H1 (cell line): ENCODE data around the gene GRM7. TPM values are rescaled to one million over a fixed set of nuclear protein-coding genes. Genes with fewer than 3 reads are reported as not detected.
A peak's percentile ranks its signal among the peaks of the same experiment; 100 is the strongest.

Experiments
- CTCF ChIA-PET: fragments of 300-600 bp; sonication (Branson Sonifier 250); formaldehyde crosslinking; loops from one replicate; lab custom pipeline; 2021; ENCODE audit not compliant: partially characterized antibody; lab: Charles Lee
- POLR2A ChIA-PET: fragments of 300-600 bp; sonication (Branson Sonifier 250); formaldehyde crosslinking; loops from one replicate; lab custom pipeline; 2021; ENCODE audit warnings: inconsistent platforms; ENCODE audit not compliant: partially characterized antibody; lab: Charles Lee
- DNase-seq, 2 experiments: peaks; one replicate each; pipeline versions ENCODE4 v3.0.0 to v3.0.0-alpha.2; 2010 to 2022; ENCODE audit warnings: low spot score in 2 of 2, low read depth in 1 of 2, mixed read lengths in 1 of 2
- FAIRE-seq: peaks from 2 replicates; lab custom pipeline; 2011; peaks lifted over from hg19 to GRCh38; lab: Jason Lieb, UNC
- H2AFZ ChIP-seq: 2 replicates; pipeline ENCODE4 v1.8.1; 2012; ENCODE audit warnings: low read length, inconsistent platforms
- H2AK5ac ChIP-seq: 2 replicates; pipeline ENCODE4 v1.6.1; 2013; ENCODE audit warnings: low read depth, low read length
- H2BK120ac ChIP-seq: replicated peaks from 2 replicates; pipeline ENCODE3; 2013; ENCODE audit warnings: low read depth, low read length, inconsistent platforms
- H2BK12ac ChIP-seq: 2 replicates; pipeline ENCODE4 v1.6.1; 2013; ENCODE audit warnings: low read depth, low read length
- H2BK15ac ChIP-seq: 2 replicates; pipeline ENCODE4 v1.6.1; 2013; ENCODE audit warnings: low read length
- H2BK20ac ChIP-seq: 2 replicates; pipeline ENCODE4 v1.6.1; 2013; ENCODE audit warnings: low read length
- H2BK5ac ChIP-seq: 2 replicates; pipeline ENCODE4 v1.6.1; 2013; ENCODE audit warnings: low read depth, low read length
- H3K14ac ChIP-seq: 2 replicates; pipeline ENCODE4 v1.6.1; 2013; ENCODE audit warnings: inconsistent platforms; ENCODE audit not compliant: insufficient read length
- H3K18ac ChIP-seq: 2 replicates; pipeline ENCODE4 v1.6.1; 2013; ENCODE audit warnings: low read length; ENCODE audit errors: extremely low read depth
- H3K23ac ChIP-seq: 2 replicates; pipeline ENCODE4 v1.6.1; 2013; ENCODE audit warnings: inconsistent platforms; ENCODE audit not compliant: insufficient read length
- H3K23me2 ChIP-seq: 2 replicates; pipeline ENCODE4 v1.6.1; 2013; ENCODE audit warnings: low read depth, low read length
- H3K27ac ChIP-seq: 2 replicates; pipeline ENCODE4 v1.6.1; 2011; ENCODE audit warnings: low read depth, low read length, inconsistent platforms
- H3K27me3 ChIP-seq, 4 experiments: replicated peaks in 1 of 4; 1 replicate in 1 of 4; 2 replicates in 3 of 4; pipeline versions ENCODE4 v1.6.1 to v1.8.1; 2011 to 2013; ENCODE audit warnings: low read length in 3 of 4, mild to moderate bottlenecking in 3 of 4, inconsistent platforms in 2 of 4, mixed read lengths in 2 of 4, moderate library complexity in 1 of 4; ENCODE audit not compliant: control insufficient read depth in 3 of 4, insufficient read depth in 3 of 4; ENCODE audit errors: extremely low read depth in 1 of 4
- H3K36me3 ChIP-seq, 4 experiments: 2 replicates each; pipeline versions ENCODE4 v1.6.1 to v1.8.1; 2011 to 2013; ENCODE audit warnings: mild to moderate bottlenecking in 4 of 4, low read length in 3 of 4, moderate library complexity in 2 of 4, control low read depth in 1 of 4, inconsistent platforms in 1 of 4; ENCODE audit not compliant: insufficient read depth in 4 of 4, control insufficient read depth in 2 of 4
- H3K4ac ChIP-seq: replicated peaks from 2 replicates; pipeline ENCODE3; 2013; ENCODE audit warnings: low read length, low read depth, mixed read lengths, inconsistent platforms; ENCODE audit not compliant: insufficient read length
- H3K4me1 ChIP-seq, 4 experiments: replicated peaks in 1 of 4; 1 replicate in 1 of 4; 2 replicates in 3 of 4; pipeline versions ENCODE4 v1.6.1 to v1.8.1; 2011 to 2013; ENCODE audit warnings: low read length in 3 of 4, inconsistent platforms in 2 of 4, mixed read lengths in 1 of 4; ENCODE audit not compliant: insufficient read depth in 4 of 4, control insufficient read depth in 3 of 4
- H3K4me2 ChIP-seq, 2 experiments: 2 replicates each; pipeline versions ENCODE4 v1.6.1 to v1.8.1; 2011 to 2013; ENCODE audit warnings: low read depth in 2 of 2, low read length in 2 of 2, control low read depth in 1 of 2, inconsistent platforms in 1 of 2, mild to moderate bottlenecking in 1 of 2; ENCODE audit not compliant: insufficient read depth in 1 of 2
- H3K4me3 ChIP-seq, 4 experiments: fragments of 200-600, 300-600 bp in 1 of 4; sonication (generic), shearing (Covaris generic), sonication (Bioruptor Twin) in 1 of 4; 2 replicates each; pipeline versions ENCODE4 v1.5.1 to v1.8.1; 2011 to 2016; ENCODE audit warnings: low read length in 4 of 4, low read depth in 3 of 4, control low read depth in 2 of 4, inconsistent platforms in 2 of 4, mild to moderate bottlenecking in 2 of 4, mixed read lengths in 1 of 4, moderate library complexity in 1 of 4; ENCODE audit not compliant: insufficient read depth in 2 of 4; ENCODE audit errors: extremely low read depth in 1 of 4
- H3K56ac ChIP-seq: replicated peaks from 2 replicates; pipeline ENCODE3; 2013; ENCODE audit warnings: low read depth, mild to moderate bottlenecking, mixed read lengths, low read length, inconsistent platforms; ENCODE audit not compliant: insufficient read length
- H3K79me1 ChIP-seq: 2 replicates; pipeline ENCODE4 v1.6.1; 2013; ENCODE audit warnings: low read depth, low read length, control low read depth
- H3K79me2 ChIP-seq, 2 experiments: 2 replicates each; pipeline versions ENCODE4 v1.6.1 to v1.8.1; 2012 to 2013; ENCODE audit warnings: low read length in 2 of 2, mild to moderate bottlenecking in 2 of 2, inconsistent platforms in 1 of 2; ENCODE audit not compliant: insufficient read depth in 2 of 2, control insufficient read depth in 1 of 2
- H3K9ac ChIP-seq, 4 experiments: replicated peaks in 1 of 4; 1 replicate in 1 of 4; 2 replicates in 3 of 4; pipeline versions ENCODE4 v1.6.1 to v1.8.1; 2011 to 2013; ENCODE audit warnings: low read depth in 3 of 4, low read length in 3 of 4, control low read depth in 2 of 4, mild to moderate bottlenecking in 2 of 4, moderate library complexity in 2 of 4, inconsistent platforms in 1 of 4; ENCODE audit errors: extremely low read depth in 1 of 4
- H3K9me3 ChIP-seq, 2 experiments: 2 replicates each; pipeline versions ENCODE4 v1.6.1 to v1.8.1; 2012 to 2013; ENCODE audit warnings: mild to moderate bottlenecking in 2 of 2, moderate library complexity in 2 of 2, control low read depth in 1 of 2, inconsistent platforms in 1 of 2, low read depth in 1 of 2, low read length in 1 of 2, mixed read lengths in 1 of 2; ENCODE audit not compliant: insufficient read depth in 2 of 2
- H4K20me1 ChIP-seq, 2 experiments: replicated peaks in 1 of 2; 2 replicates each; pipeline versions ENCODE3 to v1.8.1; 2011 to 2013; ENCODE audit warnings: inconsistent platforms in 2 of 2, low read length in 2 of 2, mild to moderate bottlenecking in 1 of 2; ENCODE audit not compliant: insufficient read depth in 2 of 2, control insufficient read depth in 1 of 2
- H4K5ac ChIP-seq: 2 replicates; pipeline ENCODE4 v1.6.1; 2013; ENCODE audit warnings: low read length, low read depth, mixed read lengths, inconsistent platforms; ENCODE audit not compliant: insufficient read length
- H4K8ac ChIP-seq: 2 replicates; pipeline ENCODE4 v1.8.0; 2013; ENCODE audit warnings: mild to moderate bottlenecking, moderate library complexity, low read length, inconsistent platforms; ENCODE audit not compliant: insufficient read depth; ENCODE audit errors: extremely low read depth
- H4K91ac ChIP-seq: replicated peaks from 2 replicates; pipeline ENCODE3; 2013; ENCODE audit warnings: low read length, mixed read lengths, inconsistent platforms; ENCODE audit not compliant: insufficient read length
- CEBPB ChIP-seq: IDR thresholded peaks from 2 replicates; pipeline ENCODE4 v1.6.1; 2012; ENCODE audit warnings: low read depth, low read length
- RAD21 ChIP-seq, 2 experiments: IDR thresholded peaks in 1 of 2; conservative IDR thresholded peaks in 1 of 2; 2 replicates each; pipeline ENCODE4 v1.6.1; 2011; ENCODE audit warnings: low read depth in 2 of 2, low read length in 2 of 2, improper control_type of control experiment in 1 of 2, inconsistent platforms in 1 of 2, mild to moderate bottlenecking in 1 of 2, moderate library complexity in 1 of 2
- TBP ChIP-seq: IDR thresholded peaks from 2 replicates; pipeline ENCODE4 v1.6.1; 2011; ENCODE audit warnings: low read depth, low read length, improper control_type of control experiment
- WGBS, 2 experiments: shearing (Covaris generic) in 1 of 2; methylation state at CpG; one replicate each; pipeline versions ENCODE4 v1.1.6 to v1.1.7; 2013 to 2015; ENCODE audit warnings: low lambda C conversion rate in 2 of 2, mixed read lengths in 2 of 2, inconsistent platforms in 1 of 2, low coverage in 1 of 2, missing lambda C conversion rate in 1 of 2; ENCODE audit not compliant: insufficient replicate concordance in 2 of 2, insufficient coverage in 1 of 2, insufficient read length in 1 of 2; ENCODE audit errors: extremely low coverage in 1 of 2, missing lambda C conversion rate in 1 of 2; 5-methylcytosine and 5-hydroxymethylcytosine counted together
- polyA plus RNA-seq, 7 experiments: library from polyadenylated mRNA; depleted of rRNA in 3 of 7; stranded (reverse) in 5 of 7; unstranded in 2 of 7; fragments of >200 nt in 5 of 7; fragments of 200-250 nt in 2 of 7; gene quantifications; 1 replicate in 5 of 7; 2 replicates in 1 of 7; 4 replicates in 1 of 7; pipeline versions ENCODE4 v1.2.1 to v1.2.3, GENCODE V29; 2011 to 2013; ENCODE audit warnings: missing spikeins in 2 of 7, mixed read lengths in 2 of 7
- total RNA-seq: library from RNA; stranded (reverse); fragmentation: NEBNext Ultra II Directional; extraction: Animal tissue kit (Norgen Biotek cat#: 25700); gene quantifications from 2 replicates; pipeline ENCODE4 v1.2.1, GENCODE V29; 2021
- TF ChIP-seq, protein P1 (sequence below), 3 experiments: IDR thresholded peaks; 1 replicate in 2 of 3; 2 replicates in 1 of 3; pipeline versions ENCODE4 v1.5.1 to v1.6.1; 2011; ENCODE audit warnings: low read length in 3 of 3, mild to moderate bottlenecking in 3 of 3, inconsistent platforms in 2 of 3, low read depth in 1 of 3, moderate library complexity in 1 of 3; ENCODE audit not compliant: insufficient read depth in 1 of 3; ENCODE audit errors: control extremely low read depth in 1 of 3

The GRM7 gene
- total and polyA plus RNA-seq, 2 of the 8 experiments (the other 6 are each of a cell fraction or from before 2014, with no cell fraction given): 0.17 to 0.24 TPM

DNA sequence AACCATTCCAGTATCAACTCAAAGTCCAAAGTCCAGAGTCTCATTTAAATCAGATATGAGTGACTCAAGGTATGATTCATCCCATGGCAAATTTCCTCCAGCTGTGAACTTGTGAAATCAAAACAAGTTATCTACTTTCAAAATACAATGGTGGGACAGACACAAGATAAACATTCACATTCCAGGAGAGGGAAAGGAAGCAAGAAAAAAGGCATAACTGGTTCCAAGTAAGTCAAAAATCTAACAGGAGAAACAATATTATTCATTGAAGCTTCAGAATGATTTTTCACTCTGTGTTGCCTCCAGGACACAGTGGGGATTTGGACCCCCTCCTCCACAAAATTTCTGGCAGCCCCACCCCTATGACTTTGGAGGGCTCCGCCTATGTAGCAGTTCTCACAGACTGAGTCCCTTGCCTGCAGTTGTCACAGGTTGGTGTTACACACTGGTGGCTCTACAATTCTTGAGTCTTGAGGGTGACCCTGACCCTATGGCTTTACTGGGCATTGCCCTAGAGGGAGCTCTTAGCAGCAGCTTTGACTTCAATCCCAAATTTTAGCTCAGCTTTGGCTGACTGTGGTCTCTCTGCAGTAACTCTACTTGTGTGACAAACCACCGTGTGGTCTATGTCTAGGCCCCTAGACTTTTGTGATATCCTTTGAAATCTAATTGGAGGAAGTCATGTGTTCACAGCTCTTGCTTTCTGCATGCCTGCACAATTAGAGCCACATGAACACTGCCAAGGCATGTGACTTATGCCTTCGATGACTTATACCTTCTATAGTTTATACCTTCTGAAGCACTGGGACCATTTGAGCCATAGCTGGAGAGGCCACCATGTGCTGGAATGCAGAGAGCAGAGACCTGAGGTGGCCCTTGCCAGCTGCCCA is 644.2 kb downstream of the GRM7 start:
- Histone ChIP-seq H2AK5ac (no peak overlapping the region), H3K36me3 (no peaks in the 10 kb centered on the region), H2BK15ac (no peak overlapping the region), H2AFZ (no peak overlapping the region), H3K79me2 (no peaks in the 10 kb centered on the region), H3K27me3 (no peaks in the 10 kb centered on the region), H3K56ac (no peak overlapping the region), H3K9me3 (no peaks in the 10 kb centered on the region), H2BK12ac (no peak overlapping the region), H2BK5ac (no peak overlapping the region), H3K23ac (no peak overlapping the region), H4K5ac (no peak overlapping the region), H3K9ac (no peak overlapping the region), H2BK20ac (no peak overlapping the region), H3K4me1 (no peaks in the 10 kb centered on the region), H4K8ac (no peak overlapping the region), H3K79me1 (no peaks in the 10 kb centered on the region), H3K18ac (no peak overlapping the region), H2BK120ac (no peak overlapping the region), H3K4me3 (no peak overlapping the region), H3K23me2 (no peaks in the 10 kb centered on the region), H3K4me2 (no peak overlapping the region), H3K14ac (no peak overlapping the region), H4K20me1 (no peaks in the 10 kb centered on the region), H3K4ac (no peak overlapping the region), H3K27ac (no peak overlapping the region), H4K91ac (no peak overlapping the region)
- CTCF ChIA-PET: interaction anchor here (0.9 to 1.4 kb wide), 4 partner anchors 16 to 89 kb away, joined by 3 to 5 read pairs (median 3); no protein-coding TSS in a partner anchor
- POLR2A ChIA-PET: no interaction called here
- no peak for DNase-seq
- FAIRE-seq: no peak
- TF ChIP-seq CEBPB: no peak
- TF ChIP-seq TBP: no peak
- TF ChIP-seq, protein P1, sequence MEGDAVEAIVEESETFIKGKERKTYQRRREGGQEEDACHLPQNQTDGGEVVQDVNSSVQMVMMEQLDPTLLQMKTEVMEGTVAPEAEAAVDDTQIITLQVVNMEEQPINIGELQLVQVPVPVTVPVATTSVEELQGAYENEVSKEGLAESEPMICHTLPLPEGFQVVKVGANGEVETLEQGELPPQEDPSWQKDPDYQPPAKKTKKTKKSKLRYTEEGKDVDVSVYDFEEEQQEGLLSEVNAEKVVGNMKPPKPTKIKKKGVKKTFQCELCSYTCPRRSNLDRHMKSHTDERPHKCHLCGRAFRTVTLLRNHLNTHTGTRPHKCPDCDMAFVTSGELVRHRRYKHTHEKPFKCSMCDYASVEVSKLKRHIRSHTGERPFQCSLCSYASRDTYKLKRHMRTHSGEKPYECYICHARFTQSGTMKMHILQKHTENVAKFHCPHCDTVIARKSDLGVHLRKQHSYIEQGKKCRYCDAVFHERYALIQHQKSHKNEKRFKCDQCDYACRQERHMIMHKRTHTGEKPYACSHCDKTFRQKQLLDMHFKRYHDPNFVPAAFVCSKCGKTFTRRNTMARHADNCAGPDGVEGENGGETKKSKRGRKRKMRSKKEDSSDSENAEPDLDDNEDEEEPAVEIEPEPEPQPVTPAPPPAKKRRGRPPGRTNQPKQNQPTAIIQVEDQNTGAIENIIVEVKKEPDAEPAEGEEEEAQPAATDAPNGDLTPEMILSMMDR (IDR thresholded peaks at IDR 0.05; ENCODE audit: control extremely low read depth in 1 of 3, insufficient read depth in 1 of 3, low read depth in 1 of 3, low read length in 3 of 3): peak in 2 of 3 experiments; percentile 18 to 46; a peak in 1 of 4 replicates
- TF ChIP-seq RAD21 (IDR thresholded peaks at IDR 0.05 in 1 of 2, conservative IDR thresholded peaks at IDR 0.05 in 1 of 2; ENCODE audit: low read depth in 2 of 2, low read length in 2 of 2): peak; percentile 44 to 49
- 86% methylated on average over 3 of the region's 3 CpGs; no CpG with 5 or more reads in 1 of the 2 experiments for WGBS, 2 experiments
